Liver (tissue), 3 donors: ENCODE results near the gene AHRR.

Source experiments
- GABPA ChIP-seq, 2 donors: IDR thresholded peaks in 1 of 2; conservative IDR thresholded peaks in 1 of 2; 2 replicates each; pipeline ENCODE4 v1.6.1; 2016; ENCODE audit warnings: antibody characterized with exemption in 2 of 2, mild to moderate bottlenecking in 1 of 2, moderate library complexity in 1 of 2
- JUND ChIP-seq, 2 donors: IDR thresholded peaks; 2 replicates each; pipeline ENCODE4 v1.6.1; 2016; ENCODE audit warnings: antibody characterized with exemption in 2 of 2
- SP1 ChIP-seq: IDR thresholded peaks from 2 replicates; pipeline ENCODE4 v1.6.1; 2018; ENCODE audit warnings: antibody characterized with exemption, mild to moderate bottlenecking
- TAF1 ChIP-seq: conservative IDR thresholded peaks from 2 replicates; pipeline ENCODE4 v1.6.1; 2016; ENCODE audit warnings: antibody characterized with exemption, mild to moderate bottlenecking
- TF ChIP-seq, protein P1 (sequence below): fragments of 150-350 bp; IDR thresholded peaks from 2 replicates; pipeline ENCODE4 v1.5.1; 2017; ENCODE audit warnings: improper control_type of control experiment, low read depth, low read length; ENCODE audit not compliant: missing input control
- TF ChIP-seq, protein P2 (sequence below): IDR thresholded peaks from 2 replicates; pipeline ENCODE4 v1.6.1; 2016; ENCODE audit warnings: antibody characterized with exemption
- donor health status: healthy.
- donor health status: healthy.

DNA sequence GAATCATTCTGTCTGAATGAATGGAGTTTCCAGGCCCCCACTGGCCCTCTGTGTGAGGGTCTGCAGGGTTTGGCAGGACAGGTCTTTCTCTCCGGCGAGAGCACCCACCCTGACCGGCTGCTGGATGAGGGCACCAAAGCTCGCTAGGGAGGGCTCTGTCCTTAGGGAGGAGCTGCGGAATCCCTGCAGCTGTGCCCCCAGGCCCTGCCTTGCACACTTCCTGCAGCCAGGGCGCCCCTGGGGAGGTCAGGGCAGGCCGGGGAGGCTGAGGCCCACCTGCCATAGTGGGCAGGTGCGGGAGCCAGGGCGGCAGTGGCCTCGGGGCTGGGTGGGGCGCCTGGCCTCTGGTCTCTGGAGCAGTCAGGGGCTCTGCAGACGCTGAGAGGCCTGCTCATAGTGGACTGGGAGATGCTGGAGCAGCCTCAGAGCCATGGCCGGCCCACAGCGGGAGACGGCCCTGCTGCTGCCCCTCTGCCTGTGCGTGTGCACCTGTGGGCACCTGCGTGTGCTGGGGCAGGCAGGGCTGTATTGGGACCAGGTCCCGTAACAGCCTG lies 157.5 kb downstream of the AHRR start:
- TF ChIP-seq JUND (IDR thresholded peaks at IDR 0.05) (no peak), TAF1 (no peak), SP1 (no peak), GABPA (IDR thresholded peaks at IDR 0.05 in 1 of 2, conservative IDR thresholded peaks at IDR 0.05 in 1 of 2) (no peak)
- TF ChIP-seq, protein P1, sequence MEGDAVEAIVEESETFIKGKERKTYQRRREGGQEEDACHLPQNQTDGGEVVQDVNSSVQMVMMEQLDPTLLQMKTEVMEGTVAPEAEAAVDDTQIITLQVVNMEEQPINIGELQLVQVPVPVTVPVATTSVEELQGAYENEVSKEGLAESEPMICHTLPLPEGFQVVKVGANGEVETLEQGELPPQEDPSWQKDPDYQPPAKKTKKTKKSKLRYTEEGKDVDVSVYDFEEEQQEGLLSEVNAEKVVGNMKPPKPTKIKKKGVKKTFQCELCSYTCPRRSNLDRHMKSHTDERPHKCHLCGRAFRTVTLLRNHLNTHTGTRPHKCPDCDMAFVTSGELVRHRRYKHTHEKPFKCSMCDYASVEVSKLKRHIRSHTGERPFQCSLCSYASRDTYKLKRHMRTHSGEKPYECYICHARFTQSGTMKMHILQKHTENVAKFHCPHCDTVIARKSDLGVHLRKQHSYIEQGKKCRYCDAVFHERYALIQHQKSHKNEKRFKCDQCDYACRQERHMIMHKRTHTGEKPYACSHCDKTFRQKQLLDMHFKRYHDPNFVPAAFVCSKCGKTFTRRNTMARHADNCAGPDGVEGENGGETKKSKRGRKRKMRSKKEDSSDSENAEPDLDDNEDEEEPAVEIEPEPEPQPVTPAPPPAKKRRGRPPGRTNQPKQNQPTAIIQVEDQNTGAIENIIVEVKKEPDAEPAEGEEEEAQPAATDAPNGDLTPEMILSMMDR = no peak
- TF ChIP-seq, protein P2, sequence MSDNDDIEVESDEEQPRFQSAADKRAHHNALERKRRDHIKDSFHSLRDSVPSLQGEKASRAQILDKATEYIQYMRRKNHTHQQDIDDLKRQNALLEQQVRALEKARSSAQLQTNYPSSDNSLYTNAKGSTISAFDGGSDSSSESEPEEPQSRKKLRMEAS = no peak
